Measurements from ENCODE around the gene MUC12.
"Not testable (repeated sequence)": the region's sequence is repeated elsewhere in the genome, so short reads cannot be mapped to it uniquely, and the experiment has no call there.

Gene MUC12

GRCh38 chr7:100969066-100969615 is at the start of gene MUC12:
TSS of gene MUC12 (plus strand) at chr7:100969565. CDS start at chr7:100969623, 58 bp downstream.
- no peak for DNase-seq (ENCODE audit: low spot score)

DNA sequence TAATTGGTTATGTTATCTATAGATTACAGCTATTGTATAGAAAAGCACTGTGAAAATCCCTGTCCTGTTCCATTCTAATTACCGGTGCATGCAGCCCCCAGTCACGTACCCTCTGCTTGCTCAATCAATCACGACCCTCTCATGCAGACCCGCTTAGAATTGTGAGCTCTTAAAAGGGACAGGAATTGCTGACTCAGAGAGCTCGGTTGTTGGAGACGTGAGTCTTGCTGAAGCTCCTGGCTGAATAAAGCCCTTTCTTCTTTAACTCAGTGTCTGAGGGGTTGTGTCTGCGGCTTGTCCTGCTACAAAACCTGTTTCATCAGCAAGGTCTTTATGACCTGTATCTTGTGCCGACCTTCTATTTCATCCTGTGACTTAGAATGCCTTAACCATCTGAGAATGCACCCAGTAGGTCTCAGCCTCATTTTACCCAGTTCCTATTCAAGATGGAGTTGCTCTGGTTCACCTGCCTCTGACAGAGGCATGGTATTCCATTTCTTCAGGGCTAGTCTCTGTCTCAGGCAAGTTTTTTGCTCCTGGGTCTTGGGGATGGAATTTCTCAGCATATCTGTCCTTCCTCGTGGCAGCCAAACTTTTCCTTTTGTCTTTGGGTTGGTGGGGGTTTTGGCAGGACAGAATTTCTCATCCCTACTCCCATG is 49.5 kb upstream of the MUC12 start:
- DNase-seq (ENCODE audit: low spot score): not testable (repeated sequence)

- no peak for DNase-seq (ENCODE audit: low spot score)
These were observed 48.3 kb upstream of the MUC12 start for GRCh38 chr7:100921039-100921438.

GRCh38 chr7:100923616-100924015 is 45.7 kb upstream of the MUC12 start:
- not testable (repeated sequence) for DNase-seq (ENCODE audit: low spot score)

- DNase-seq (ENCODE audit: low spot score): no peak
These were observed 39.6 kb upstream of the MUC12 start for GRCh38 chr7:100929808-100930174.

- DNase-seq (ENCODE audit: low spot score): no peak
These were observed 35.6 kb upstream of the MUC12 start for GRCh38 chr7:100933734-100934133.

DNA sequence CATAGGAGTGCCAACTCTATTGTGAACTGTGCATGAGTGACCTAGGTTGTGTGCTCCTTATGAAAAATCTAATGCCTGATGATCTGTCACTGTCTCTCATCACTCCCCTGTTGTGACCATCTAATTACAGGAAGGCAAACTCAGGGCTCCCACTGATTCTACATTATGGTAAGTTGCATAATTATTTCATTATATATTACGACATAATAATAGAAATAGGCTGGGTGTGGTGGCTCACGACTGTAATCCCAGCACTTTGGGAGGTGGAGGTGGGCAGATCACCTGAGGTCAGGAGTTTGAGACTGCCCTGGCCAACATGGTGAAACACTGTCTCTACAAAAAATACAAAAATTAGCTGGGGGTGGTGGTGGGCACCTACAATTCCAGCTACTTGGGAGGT is 34.0 kb upstream of the MUC12 start:
- DNase-seq (ENCODE audit: low spot score): not testable (repeated sequence)

DNA sequence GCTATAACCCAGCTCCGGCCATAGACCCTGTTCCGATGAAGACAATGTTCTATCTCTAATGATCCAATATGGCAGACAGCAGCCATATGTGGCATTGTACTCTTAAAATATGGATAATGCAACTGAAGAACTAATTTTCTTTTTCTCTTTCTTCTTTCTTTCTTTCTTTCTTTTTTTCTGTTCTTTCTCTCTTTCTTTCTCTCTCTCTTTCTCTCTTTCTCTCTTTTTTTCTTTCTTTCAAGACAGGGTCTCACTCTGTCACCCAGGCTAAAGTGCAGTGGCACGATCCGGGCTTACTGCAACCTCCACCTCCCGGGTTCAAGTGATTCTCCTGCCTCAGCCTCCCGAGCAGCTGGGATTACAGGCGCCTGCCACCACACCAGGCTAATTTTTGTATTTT is 33.2 kb upstream of the MUC12 start:
- DNase-seq (ENCODE audit: low spot score): not testable (repeated sequence)

DNA sequence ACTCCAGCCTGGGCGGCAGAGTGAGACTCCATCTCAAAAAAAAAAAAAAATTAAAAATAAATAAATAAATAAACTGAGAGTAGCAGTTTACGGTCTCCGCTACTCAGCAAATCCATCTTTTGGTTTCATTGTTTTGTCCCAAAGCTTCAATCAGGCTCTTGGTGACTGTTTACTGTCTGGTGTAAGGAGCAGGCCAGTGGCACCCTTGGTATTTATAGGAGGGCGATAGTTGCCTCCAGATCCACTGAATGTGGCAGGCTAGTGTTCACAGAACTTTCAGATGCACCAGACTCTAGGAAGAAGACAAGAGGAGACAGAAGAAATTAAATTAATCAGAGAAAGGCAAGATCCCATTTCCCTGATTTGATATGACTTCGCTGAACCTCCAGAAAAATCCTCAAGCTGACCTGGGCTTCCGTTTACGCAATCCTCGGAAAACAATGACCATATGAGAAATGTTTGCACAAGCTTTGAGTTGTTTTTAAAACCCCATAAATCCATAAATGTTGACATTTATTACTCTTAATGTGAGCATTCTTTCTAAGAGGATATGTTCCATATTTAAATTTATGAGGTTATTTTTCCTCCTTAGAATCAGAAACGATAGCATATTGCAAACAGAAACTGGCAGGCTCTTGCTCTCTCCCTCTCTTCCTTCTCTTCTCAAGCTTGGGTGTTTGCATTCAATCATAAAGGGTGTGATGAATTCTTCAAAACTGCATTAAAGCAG is 27.2 kb upstream of the MUC12 start:
- no peak for DNase-seq (ENCODE audit: low spot score)

- no peak for DNase-seq (ENCODE audit: low spot score)
These were observed 25.7 kb upstream of the MUC12 start for GRCh38 chr7:100943693-100944092.

- DNase-seq (ENCODE audit: low spot score): no peak
These were observed 25.2 kb upstream of the MUC12 start for GRCh38 chr7:100944138-100944537.

GRCh38 chr7:100946111-100946510 is 23.3 kb upstream of the MUC12 start:
- DNase-seq (ENCODE audit: low spot score): no peak

GRCh38 chr7:100946766-100947365 is 22.5 kb upstream of the MUC12 start:
- DNase-seq (ENCODE audit: low spot score): no peak

DNA sequence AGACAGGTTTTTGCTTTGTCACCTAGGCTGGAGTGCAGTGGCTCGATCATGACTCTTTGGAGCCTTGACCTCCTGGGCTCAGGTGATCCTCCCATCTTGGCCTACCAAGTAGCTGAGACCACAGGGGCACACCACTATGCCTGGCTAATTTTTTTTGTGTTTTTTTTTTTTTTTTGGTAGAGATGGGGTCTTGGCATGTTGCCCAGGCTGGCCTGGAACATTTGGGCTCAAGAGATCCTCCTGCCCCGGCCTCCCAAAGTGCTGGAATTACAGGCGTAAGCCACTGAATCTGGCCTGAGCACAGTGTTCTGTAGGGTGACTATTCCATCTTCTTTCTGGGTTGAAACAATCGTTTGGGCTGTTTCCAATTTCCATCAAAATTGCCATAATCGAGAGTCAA is 21.6 kb upstream of the MUC12 start:
- DNase-seq (ENCODE audit: low spot score): no peak

DNA sequence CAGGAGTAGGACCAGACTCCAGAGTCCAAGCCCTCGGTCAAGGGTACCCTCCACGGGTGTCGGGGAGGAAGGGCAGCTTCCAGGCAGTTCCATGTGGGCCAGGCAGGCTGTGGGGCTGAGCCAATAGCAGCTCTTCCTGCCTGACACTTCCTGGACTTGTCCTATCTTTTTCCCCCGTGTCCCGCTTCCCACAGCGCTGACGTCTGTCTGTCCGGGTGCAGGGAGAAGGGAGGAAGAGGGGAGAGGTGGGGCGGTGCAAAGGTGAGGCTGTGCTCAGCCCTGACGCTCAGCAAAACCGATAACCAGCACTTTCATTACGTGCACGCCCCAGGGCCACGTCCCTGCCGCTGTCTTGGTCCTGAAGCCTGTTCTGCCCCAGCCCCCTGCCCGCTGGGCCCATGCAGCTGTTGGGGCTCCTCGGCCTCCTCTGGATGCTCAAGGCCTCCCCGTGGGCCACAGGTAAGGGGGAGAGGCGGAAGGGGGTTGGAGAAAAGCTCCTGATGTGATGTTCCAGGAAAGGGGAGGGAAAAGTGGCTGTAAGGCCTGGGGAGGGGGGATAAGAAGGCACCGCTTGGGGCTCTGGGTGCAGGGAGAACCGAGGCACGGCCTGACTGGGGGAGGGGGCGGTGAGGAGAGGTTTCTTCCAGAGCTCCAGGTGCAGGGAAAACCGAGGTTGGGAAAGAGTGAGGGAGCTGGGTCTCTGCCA is 20.0 kb upstream of the MUC12 start, which contains the start of gene MUC3A:
MUC3A (plus strand) TSS at position 308 of the 706 bp plus-strand sequence; CDS start at position 399, 91 bp downstream.
- no peak for DNase-seq (ENCODE audit: low spot score)

DNA sequence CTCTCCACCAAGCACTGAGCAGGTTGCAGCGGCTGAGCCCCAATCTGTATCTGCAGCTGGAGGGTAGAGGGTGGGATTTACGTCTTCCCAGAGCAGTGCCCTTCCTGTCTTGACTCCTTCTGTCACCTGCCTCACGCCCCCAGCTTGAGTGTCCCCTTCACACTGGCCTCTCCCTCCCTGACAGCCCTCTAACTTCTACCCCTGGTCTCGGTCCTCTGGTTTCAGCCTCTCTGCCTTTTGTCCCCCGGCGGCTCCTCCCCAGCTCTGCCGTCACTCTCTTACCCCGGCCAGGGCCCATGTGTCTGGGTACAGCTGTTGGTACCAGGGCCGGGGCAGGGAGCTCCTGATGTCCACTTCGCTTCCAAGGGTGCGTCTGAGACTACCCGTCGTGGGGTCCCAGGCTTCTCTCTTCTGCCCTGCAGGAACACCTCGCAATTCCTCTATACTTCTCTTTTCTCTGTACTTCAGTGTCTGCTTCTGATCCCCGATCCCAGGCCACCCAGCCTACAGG is 19.4 kb upstream of the MUC12 start:
- DNase-seq (ENCODE audit: low spot score): no peak

DNA sequence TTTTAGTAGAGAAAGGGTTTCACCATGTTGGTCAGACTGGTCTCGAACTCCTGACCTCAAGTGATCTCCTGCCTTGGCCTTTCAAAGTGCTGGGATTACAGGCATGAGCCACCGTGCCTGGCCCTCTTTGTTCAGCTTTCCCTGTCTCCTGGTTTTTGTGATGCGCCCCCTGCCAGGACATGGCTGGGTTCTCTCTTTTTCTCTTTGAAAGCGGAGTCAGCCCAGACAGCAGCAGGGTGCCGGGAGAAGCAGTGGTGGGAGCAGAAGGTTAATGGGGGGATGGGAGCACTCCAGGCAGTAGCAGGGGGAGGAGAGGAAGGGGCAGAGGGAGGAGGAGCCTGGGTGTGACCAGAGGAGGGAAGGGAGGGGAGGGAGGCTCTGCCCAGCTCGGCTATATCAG is 18.2 kb upstream of the MUC12 start:
- DNase-seq (ENCODE audit: low spot score): no peak

DNA sequence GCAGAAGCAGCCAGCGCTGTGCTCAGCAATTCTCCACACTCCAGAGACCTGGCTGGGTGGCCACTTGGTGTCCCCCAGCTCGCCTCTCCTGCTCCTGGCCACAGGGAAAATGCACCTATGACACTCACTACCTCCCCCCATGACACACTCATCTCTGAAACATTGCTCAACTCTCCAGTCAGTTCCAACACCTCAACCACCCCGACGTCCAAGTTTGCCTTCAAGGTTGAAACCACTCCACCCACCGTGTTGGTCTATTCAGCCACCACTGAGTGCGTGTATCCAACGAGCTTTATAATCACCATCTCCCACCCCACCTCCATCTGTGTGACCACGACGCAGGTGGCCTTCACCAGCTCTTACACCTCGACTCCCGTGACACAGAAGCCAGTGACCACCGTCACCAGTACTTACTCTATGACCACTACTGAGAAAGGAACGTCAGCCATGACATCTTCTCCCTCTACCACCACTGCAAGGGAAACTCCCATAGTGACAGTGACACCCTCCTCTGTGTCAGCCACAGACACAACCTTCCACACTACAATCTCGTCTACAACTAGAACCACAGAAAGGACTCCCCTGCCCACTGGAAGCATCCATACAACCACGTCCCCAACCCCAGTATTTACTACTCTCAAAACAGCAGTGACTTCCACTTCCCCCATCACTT is 17.3 kb upstream of the MUC12 start:
- DNase-seq (ENCODE audit: low spot score): no peak

DNA sequence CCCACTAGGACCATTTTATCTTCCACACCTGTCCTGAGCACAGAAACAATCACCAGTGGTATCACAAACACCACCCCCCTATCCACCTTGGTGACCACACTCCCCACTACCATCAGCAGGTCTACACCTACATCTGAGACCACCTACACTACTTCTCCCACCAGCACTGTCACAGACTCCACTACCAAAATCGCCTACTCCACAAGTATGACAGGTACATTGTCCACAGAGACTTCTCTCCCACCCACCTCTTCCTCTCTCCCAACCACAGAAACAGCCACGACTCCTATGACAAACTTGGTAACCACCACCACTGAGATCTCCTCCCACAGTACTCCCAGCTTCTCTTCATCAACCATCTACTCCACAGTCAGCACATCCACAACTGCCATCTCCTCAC is 16.7 kb upstream of the MUC12 start:
- DNase-seq (ENCODE audit: low spot score): no peak

DNA sequence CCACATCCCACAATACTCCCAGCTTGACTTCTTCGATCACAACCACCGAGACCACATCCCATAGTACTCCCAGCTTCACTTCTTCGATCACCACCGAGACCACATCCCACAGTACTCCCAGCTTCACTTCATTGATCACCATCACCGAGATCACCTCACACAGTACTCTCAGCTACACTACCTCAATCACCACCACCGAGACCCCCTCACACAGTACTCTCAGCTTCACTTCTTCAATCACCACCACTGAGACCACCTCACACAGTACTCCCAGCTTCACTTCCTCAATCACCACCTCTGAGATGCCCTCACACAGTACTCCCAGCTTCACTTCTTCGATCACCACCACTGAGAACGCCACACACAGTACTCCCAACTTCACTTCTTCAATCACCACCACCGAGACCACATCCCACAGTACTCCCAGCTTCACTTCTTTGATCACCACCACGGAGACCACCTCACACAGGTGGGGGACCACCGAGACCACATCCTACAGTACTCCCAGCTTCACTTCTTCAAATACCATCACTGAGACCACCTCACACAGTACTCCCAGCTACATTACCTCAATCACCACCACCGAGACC is 11.4 kb upstream of the MUC12 start:
- DNase-seq (ENCODE audit: low spot score): no peak

DNA sequence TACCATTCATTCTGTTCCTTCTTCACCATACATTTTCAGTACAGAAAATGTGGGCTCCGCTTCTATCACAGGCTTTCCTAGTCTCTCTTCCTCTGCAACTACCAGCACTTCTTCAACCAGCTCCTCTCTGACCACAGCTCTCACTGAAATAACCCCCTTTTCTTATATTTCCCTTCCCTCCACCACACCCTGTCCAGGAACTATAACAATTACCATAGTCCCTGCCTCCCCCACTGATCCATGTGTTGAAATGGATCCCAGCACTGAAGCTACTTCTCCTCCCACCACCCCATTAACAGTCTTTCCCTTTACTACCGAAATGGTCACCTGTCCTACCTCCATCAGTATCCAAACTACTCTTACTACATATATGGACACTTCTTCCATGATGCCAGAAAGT is 9.5 kb upstream of the MUC12 start:
- no peak for DNase-seq (ENCODE audit: low spot score)

Measured in GM03348 (cell line).